NCI-H446 treated with DMSO at 0.1 percent for 48 hours (cell line): ENCODE results near the gene MAGI1.

Source experiments
- DNase-seq: peaks from one replicate; lab custom pipeline; 2025; lab: John Stamatoyannopoulos, UW

MAGI1 gene

GRCh38 chr3:66014056-66014455, 24.7 kb downstream of the MAGI1 start:
- DNase-seq, result no peak

GRCh38 chr3:66012711-66013110, 26.0 kb downstream of the MAGI1 start:
- DNase-seq, result no peak

DNA sequence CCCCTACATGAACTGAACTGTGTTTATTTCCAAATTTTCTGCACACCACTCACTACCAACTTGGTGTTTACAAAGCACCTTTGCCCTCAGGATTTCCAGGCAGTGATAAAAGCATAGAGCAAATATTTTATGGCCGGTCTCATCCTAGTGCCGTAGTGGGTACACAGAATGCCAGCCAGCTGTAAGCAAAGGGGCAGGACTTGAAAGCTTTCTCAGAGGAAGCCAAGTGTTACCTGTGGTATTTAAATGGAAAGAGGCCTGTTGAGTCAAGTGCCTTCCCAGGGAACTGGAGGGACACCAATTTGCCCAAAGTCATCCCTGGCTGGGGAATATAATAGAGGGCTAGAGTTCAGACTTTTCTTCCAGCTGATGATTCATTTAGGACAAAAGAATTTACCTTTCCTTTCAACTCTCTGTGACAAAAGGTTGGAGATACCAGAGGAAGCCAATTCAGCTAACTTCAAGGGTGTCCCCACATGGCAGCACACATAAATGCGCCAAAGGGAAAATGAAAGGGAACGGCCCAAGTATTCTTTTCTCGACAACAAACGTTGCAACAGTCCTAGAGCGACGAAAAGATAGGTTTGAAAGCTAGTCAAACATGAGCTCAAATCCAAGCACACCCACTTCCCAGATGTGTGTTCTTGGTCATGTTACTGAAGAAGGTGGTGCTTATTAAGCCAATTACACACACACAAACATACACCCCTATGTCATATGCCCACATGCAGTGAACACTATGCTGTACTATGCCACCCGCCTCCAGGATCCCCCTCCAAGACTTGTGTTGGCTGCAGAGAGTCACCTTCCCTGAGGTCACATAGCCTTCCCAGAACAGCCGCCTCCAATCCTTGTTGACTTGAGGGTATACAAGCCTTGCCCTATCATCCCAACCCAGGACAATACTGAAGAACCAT, 27.7 kb downstream of the MAGI1 start:
- DNase-seq, result no peak

- no peak for DNase-seq
Measured at GRCh38 chr3:66010348-66010738, 28.4 kb downstream of the MAGI1 start.

- no peak for DNase-seq
Measured at GRCh38 chr3:66004244-66004643, 34.5 kb downstream of the MAGI1 start.

GRCh38 chr3:66001626-66002025, 37.1 kb downstream of the MAGI1 start:
- no peak for DNase-seq

- no peak for DNase-seq
Measured at GRCh38 chr3:66000506-66000905, 38.2 kb downstream of the MAGI1 start.

DNA sequence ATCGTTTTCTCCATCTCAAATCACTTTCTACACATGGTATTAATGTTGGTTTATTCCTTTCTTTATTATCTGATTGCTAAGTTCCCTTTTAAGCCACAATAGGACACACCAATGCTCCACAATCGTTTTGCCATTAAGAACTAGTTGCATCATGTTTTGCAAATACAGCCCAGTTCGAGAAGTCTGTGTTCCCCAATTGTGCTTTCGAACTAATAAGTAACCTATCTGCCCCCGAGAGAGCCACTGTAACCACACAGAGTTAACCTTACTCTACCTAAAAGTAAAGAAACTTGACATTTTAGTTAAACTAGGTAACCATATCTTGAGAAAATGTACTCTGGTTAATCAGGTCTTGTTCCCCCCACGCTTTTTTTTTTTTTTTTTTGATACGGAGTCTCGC, 39.1 kb downstream of the MAGI1 start:
- DNase-seq, result no peak

DNA sequence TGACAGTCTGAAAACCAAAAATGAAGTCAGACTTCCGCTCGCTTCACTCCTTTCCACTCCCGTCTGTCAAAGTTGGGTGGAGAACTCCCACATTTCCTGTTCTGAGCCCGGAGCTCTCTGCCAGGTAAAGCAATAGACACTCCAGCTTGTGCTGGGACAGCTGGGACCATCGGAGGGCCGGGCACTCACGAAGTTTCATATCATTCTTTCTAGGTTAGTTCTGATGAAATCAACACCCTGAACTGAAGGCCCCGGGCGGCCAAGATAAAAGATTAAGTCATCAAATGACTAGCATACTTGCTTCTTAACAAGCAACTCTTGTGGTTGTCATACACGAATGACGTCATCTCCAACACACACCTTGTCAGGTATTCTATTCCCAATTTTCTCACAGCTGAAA, 42.1 kb downstream of the MAGI1 start:
- no peak for DNase-seq

GRCh38 chr3:65995515-65995914, 43.2 kb downstream of the MAGI1 start:
- DNase-seq, result no peak

DNA sequence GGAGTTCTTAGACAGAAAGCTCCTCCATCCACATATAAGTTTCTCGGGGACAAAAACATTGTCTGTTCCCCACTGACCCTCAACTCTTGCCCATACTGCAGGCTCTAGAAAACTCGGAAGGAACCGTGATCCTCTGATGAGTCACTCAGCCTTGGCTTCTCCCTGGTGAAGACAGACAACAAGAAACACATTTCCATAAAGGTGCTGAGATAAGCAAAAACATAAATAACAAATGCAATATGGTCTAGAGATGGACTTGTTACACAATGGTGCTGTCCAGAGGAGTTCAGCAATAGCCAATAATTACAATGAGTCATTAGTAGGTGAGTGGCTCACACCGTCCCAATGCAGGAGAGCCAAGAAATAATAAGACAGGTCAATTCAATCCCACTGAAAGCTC, 43.7 kb downstream of the MAGI1 start:
- DNase-seq, result no peak

DNA sequence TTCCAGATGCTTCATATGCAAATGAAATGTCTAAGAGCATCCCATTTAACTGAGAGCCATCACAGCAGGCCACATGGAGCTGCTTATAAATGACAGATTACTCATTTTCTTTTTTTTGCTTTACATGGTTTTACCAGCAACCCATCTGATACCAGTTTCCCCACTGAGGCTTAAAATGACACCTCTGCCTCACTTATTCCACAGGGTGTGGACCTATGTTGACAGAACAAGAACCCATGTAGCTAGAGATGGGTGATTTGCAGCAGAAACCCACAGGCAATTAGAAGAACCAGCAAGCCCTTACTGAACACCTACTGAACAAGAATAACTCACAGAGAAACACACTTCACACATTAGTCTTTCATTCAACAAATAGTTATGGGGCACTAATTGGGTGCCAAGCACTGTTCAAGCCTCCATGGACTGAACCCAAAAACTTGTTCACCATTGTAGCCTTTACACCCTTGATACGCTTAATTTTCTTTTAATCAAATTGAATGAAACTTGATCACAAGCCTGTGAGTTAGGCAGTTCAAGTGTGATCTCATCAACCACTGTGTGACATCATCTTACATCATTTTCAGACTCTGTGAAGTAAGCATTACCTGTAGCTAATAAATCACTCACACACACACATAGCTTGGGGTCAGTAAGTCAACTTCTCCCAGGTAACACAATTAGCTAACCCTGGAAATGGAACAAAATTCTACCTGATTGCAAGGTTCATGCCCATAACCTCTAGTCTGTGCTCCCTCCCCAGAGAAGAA, 45.4 kb downstream of the MAGI1 start:
- no peak for DNase-seq

- DNase-seq, result no peak
Measured at GRCh38 chr3:65992106-65992505, 46.6 kb downstream of the MAGI1 start.

DNA sequence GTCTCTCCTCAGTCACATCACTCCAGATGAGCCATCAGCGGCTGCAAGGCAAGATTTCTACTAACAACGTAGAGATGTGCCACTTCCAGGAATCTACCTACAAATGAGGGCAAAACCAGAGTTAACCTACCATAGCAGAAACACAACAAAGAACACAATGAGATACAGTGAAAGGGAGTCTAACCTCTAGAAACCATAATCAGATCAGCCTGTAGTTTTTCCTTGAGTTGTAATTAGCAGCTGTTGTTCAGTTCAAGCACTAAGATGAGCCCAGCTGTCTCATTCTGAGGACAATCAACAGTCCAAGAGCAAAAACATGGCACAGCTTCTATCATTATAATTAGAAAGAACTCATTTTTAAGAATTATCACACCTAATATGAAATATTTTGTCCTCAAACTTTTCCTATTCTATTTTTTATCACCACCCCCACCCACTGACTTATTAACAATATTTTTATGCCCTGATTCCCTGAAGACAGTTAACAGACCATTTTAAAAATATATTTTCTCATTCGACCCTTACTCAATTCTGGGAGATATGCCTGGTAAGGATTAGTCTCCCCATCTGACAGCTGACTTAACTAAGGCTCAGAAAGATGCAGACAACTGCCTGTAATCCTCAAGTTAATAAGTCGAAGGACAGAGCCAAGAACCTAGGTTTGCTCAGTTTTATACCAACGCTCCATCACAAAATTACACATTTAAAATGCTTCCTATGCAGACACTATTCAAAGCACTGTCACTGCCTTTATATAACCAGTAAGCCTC, 50.1 kb downstream of the MAGI1 start:
- no peak for DNase-seq

- no peak for DNase-seq
Measured at GRCh38 chr3:65986285-65986684, 52.4 kb downstream of the MAGI1 start.

DNA sequence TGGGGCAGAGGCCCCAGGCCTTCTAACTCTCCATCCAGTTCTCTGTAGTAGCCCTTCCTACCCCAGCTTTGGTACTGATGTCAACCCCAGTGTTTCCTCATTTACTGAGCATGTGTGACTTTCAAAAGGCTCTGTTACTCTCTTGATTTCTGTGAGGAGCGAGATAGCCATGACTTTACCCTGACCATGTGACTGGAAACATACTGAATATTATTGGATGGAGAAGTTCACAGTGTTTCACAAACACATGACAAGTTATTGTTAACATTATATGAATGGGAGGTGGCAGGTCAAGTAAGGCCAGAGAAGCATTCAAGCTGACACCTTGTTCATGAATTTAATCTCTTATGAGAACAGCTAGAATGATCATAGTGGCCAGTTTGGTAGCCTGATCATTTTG, 53.7 kb downstream of the MAGI1 start:
- no peak for DNase-seq

- no peak for DNase-seq
Measured at GRCh38 chr3:65983100-65983499, 55.6 kb downstream of the MAGI1 start.

DNA sequence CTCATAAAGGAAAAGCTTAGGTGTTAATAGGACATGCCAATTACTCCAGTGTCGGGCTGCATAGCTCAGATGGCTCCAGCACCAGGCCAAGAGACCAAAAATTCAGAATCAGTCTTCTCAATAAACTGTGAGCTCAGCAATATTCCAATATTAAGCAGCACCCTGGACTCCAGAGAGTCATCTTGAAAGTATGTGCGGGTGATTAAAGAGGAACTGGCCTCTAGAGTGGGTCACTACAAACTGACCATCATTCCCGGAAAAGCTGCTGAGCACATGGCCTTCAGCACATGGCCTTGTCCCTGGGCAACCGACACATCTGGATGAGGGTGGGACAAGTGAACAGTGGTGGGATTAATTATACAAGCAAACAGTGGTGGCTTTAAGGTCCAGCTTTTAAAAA, 59.0 kb downstream of the MAGI1 start:
- no peak for DNase-seq

- no peak for DNase-seq
Measured at GRCh38 chr3:65979162-65979561, 59.6 kb downstream of the MAGI1 start.

DNA sequence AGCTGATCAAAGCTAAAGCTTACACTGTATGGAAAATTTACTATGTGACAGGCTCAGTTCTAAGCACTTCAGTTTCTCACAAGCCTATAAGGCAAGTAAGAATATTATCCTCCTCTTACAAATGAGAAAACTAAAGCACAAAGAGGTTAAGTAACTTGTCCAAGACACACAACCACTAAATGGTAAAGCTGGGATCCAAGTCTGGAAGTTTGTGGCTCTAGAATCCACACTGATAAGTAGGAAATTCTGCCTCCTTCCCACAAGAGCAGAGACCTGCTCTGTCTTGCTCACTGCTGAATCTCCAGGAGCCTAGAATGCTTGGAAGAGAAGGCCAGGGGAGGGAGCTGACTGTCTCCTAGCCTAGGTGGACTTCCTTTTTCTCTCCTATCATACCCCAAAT, 60.6 kb downstream of the MAGI1 start:
- no peak for DNase-seq

DNA sequence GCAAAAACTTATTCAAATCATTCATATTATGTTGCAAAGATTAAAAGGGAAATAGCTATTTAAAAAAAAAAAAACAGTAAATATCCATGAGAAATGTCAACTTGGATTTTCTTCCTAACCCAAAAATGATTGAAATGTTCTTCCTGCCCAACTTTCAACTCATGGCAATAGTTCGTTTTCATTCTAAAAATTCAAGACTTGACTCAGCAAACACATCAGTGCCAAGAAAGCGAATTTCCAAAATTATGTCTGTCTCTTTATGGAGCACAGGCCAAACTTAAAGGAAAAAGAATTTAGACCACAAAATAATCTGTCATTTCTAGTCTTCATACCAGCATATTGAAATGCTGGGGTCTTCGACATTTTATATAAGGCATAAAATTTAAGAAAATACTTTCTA, 63.7 kb downstream of the MAGI1 start:
- no peak for DNase-seq

DNA sequence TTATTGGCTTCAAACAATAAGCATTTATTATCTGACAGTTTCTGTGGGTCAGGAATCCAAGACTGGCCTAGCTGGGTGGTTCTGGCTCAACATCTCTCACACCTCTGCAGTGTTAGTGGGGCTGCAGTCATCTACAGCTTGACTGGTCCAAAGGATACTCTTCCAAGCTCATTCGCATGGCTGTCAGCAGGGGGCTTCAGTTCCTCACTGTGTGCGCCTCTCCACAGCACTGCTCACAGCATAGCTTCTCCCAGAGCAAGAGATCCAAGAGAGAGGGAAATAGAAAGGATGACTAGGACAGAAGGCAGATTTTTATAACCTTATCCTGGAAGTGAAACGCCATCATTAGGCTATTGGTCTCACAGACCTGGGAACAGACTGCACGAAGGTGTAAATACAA, 64.2 kb downstream of the MAGI1 start:
- no peak for DNase-seq

DNA sequence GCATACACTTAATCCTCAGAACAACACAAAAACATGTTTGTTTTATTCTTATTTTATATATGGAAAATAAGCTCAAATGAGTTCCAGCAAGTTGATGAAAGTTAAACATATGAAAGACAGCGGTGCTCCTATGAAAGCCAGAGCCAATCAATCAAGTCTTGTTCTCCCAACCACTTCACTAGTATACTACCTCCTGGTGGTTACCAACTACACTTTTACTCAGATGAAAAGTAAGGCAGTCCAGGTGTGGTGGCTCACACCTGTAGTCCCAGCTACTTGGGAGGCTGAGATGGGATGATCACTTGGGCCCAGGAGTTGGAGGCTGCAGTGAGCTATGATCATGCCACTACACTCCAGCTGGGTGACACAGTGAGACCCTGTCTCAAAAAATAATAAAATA, 66.0 kb downstream of the MAGI1 start:
- DNase-seq, result no peak
